Lung microvascular endothelial cell (primary cell): ENCODE data around the gene BUD23. TPM values are rescaled to one million over a fixed set of nuclear protein-coding genes. Genes with fewer than 3 reads are reported as not detected.

Experiments used
- DNase-seq, 2 donors: peaks; one replicate each; pipeline versions ENCODE4 v3.0.0 to v3.0.0-alpha.2; 2010; ENCODE audit warnings: low read depth in 2 of 2
- total RNA-seq: library from RNA; depleted of rRNA; stranded (reverse); fragments of >200 nt; gene quantifications from 2 replicates; pipeline ENCODE4 v1.2.1, GENCODE V29; 2014

BUD23 gene
- total RNA-seq, 1 donor from 2014 or later: 30.6 TPM

DNA sequence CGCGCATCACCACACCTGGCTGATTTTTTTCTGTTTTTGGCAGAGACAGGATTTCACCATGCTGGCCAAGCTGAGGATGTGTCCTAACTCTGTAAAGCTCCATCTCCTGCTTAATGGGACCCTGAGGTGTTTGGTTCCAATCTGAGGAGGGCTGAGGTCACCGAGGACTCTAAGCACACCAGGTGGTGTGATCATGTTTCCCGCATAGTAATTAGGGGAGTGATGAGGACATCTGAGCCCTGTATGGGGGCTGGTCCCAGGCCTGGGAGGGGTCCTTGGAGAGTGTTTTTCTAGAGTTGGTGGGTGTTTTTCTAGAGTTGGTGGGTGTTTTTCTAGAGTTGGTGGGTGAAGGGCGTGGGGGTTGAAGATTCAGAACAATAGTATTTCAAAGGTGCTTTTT, 58.2 kb downstream of the BUD23 start:
- DNase-seq: no peak

DNA sequence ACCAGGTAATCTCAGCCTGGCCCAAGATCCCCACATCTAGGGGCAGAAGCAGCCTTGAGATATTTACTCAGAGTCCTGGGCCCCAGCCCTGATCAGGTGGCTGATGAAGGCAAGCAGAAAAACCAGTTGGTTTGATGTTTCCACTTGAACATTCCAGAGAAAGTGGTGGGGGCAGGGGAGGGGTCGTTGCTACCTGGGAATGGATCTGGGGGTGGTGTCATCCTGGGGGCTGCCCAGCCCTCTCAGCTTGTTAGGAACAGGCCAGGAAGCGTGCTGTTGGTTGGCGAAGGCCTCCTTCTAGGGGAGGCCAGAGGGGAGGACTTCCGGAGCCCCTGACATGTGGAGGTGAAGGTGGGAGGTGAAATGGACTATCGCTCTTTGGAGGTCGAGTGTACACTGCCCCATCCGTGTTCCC, 58.9 kb downstream of the BUD23 start:
- DNase-seq: no peak

DNA sequence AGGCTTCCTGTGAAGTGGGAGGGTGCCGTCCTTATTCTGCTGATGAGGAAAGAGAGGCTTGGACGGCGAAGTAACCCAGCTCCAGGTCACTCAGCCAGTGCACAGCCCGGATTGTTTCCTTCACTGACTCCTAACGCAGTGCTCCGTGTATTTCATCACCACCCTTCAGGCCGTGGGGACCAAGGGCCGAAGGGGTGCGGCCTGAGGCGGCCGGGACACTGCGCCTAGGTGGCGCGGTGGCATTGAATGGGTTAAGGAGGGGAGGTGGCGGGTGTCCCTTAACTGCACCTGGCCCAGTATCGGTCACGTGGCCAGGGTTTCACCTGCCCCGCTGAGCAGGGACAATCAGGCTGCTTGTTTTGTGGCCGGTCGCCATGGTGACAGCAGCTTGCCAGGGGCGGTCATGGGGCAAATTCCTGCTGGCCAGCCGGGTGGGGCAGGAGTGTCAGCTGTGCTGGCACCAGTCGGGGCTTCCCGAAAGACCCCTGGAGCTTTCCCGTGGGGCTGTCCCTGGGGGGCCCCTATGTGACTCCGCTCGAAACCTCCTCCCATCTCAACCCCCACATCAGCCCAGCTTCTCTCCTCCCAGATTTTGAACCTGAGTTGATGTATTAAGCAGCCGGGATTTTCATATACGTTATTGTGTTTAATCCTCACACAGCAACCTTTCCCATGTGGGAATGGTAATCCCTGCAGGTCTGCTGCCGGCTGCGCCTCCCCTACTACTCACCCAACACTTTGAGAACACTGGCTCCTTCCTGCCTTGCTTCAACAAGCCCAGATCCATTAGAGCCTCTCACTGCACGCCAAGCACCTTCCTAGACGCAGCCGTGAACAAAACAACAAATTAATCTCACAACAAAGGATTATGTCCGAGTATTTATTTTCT, 59.6 kb downstream of the BUD23 start:
- DNase-seq: peak; percentile 16 to 87

- no peak for DNase-seq
Measured at GRCh38 chr7:73746378-73746777, 63.0 kb downstream of the BUD23 start.

Other genes with a start within 250 kb of the BUD23 start
- gene FZD9, start 249.8 kb upstream of the BUD23 start, total RNA-seq: 4.4 and 5.4 TPM in 2 replicates
- gene BAZ1B, start 161.3 kb upstream of the BUD23 start, total RNA-seq: 27.7 and 34.1 TPM in 2 replicates
- 17.2 and 22.6 TPM in 2 replicates for gene BCL7B, start 125.9 kb upstream of the BUD23 start, total RNA-seq
- gene TBL2, start 105.0 kb upstream of the BUD23 start, total RNA-seq: 37.0 and 40.7 TPM in 2 replicates
- gene MLXIPL, start 59.1 kb upstream of the BUD23 start, total RNA-seq: not detected in 2 replicates
- gene VPS37D, start 15.8 kb upstream of the BUD23 start, total RNA-seq: 2.6 and 2.8 TPM in 2 replicates
- gene DNAJC30, start 144 bp upstream of the BUD23 start, total RNA-seq: 1.7 and 2.4 TPM in 2 replicates
- 4.0 and 7.2 TPM in 2 replicates for gene STX1A, start 36.1 kb downstream of the BUD23 start, total RNA-seq
- 5.2 and 7.2 TPM in 2 replicates for gene ABHD11, start 55.2 kb downstream of the BUD23 start, total RNA-seq
- gene CLDN3, start 86.7 kb downstream of the BUD23 start, total RNA-seq: 0.44 and 0.60 TPM in 2 replicates
- gene CLDN4, start 147.4 kb downstream of the BUD23 start, total RNA-seq: under 0.01 TPM in 1 of 2 replicates, not detected in the other
- gene METTL27, start 158.9 kb downstream of the BUD23 start, total RNA-seq: 0.99 and 4.1 TPM in 2 replicates
- gene TMEM270, start 177.6 kb downstream of the BUD23 start, total RNA-seq: not detected in 2 replicates